ENCODE results near the gene SORT1. TPM values are rescaled to one million over a fixed set of nuclear protein-coding genes. Genes with fewer than 3 reads are reported as not detected.

SORT1 gene
- polyA plus RNA-seq, 2 donors = 25.3 to 34.9 TPM

- H3K27ac ChIP-seq (ENCODE audit: low read depth in 2 of 2, low read length in 1 of 2) = peak overlapping the region; percentile 62 to 95
- WGBS, 2 donors = 85 to 87% methylated on average over 17 of the region's 17 CpGs
- H3K36me3 ChIP-seq (ENCODE audit: control insufficient read depth in 2 of 2, insufficient read depth in 2 of 2, low read length in 1 of 2) = peaks cover 0 to 58% of the 10 kb centered on the region in 2 donors
- H3K9me3 ChIP-seq (ENCODE audit: control insufficient read depth in 2 of 2, insufficient read depth in 1 of 2, low read depth in 1 of 2, low read length in 1 of 2) = no peaks in the 10 kb centered on the region
- H3K4me1 ChIP-seq (ENCODE audit: control insufficient read depth in 2 of 2, insufficient read depth in 2 of 2, low read length in 1 of 2) = peaks cover 2 to 23% of the 10 kb centered on the region in 2 donors
- no peak overlapping the region for H3K4me3 ChIP-seq (ENCODE audit: low read depth in 1 of 2, low read length in 2 of 2)
- no peaks in the 10 kb centered on the region for H3K27me3 ChIP-seq (ENCODE audit: control insufficient read depth in 1 of 2, insufficient read depth in 2 of 2, low read length in 2 of 2)
These were observed 129.9 kb downstream of the SORT1 start for GRCh38 chr1:109267743-109268300.

GRCh38 chr1:109266965-109267364 is 130.8 kb downstream of the SORT1 start:
- Histone ChIP-seq H3K27me3 (ENCODE audit: control insufficient read depth in 1 of 2, insufficient read depth in 2 of 2, low read length in 2 of 2) (no peaks in the 10 kb centered on the region), H3K36me3 (ENCODE audit: control insufficient read depth in 2 of 2, insufficient read depth in 2 of 2, low read length in 1 of 2) (peaks cover 0 to 50% of the 10 kb centered on the region in 2 donors), H3K4me1 (ENCODE audit: control insufficient read depth in 2 of 2, insufficient read depth in 2 of 2, low read length in 1 of 2) (peaks cover 4 to 28% of the 10 kb centered on the region in 2 donors), H3K27ac (ENCODE audit: low read depth in 2 of 2, low read length in 1 of 2) (peak overlapping the region; percentile 62 to 95), H3K4me3 (ENCODE audit: low read depth in 1 of 2, low read length in 2 of 2) (no peak overlapping the region), H3K9me3 (ENCODE audit: control insufficient read depth in 2 of 2, insufficient read depth in 1 of 2, low read depth in 1 of 2, low read length in 1 of 2) (no peaks in the 10 kb centered on the region)
- 43 to 60% methylated on average over 11 of the region's 11 CpGs for WGBS, 2 donors

- H3K4me1 ChIP-seq (ENCODE audit: control insufficient read depth in 2 of 2, insufficient read depth in 2 of 2, low read length in 1 of 2) = peaks cover 4 to 28% of the 10 kb centered on the region in 2 donors
- H3K9me3 ChIP-seq (ENCODE audit: control insufficient read depth in 2 of 2, insufficient read depth in 1 of 2, low read depth in 1 of 2, low read length in 1 of 2) = no peaks in the 10 kb centered on the region
- H3K4me3 ChIP-seq (ENCODE audit: low read depth in 1 of 2, low read length in 2 of 2) = no peak overlapping the region
- no peak overlapping the region for H3K27ac ChIP-seq (ENCODE audit: low read depth in 2 of 2, low read length in 1 of 2)
- H3K36me3 ChIP-seq (ENCODE audit: control insufficient read depth in 2 of 2, insufficient read depth in 2 of 2, low read length in 1 of 2) = peaks cover 0 to 54% of the 10 kb centered on the region in 2 donors
- 94% methylated on average over 13 of the region's 13 CpGs for WGBS, 2 donors
- H3K27me3 ChIP-seq (ENCODE audit: control insufficient read depth in 1 of 2, insufficient read depth in 2 of 2, low read length in 2 of 2) = no peaks in the 10 kb centered on the region
These were observed 131.9 kb downstream of the SORT1 start for GRCh38 chr1:109265741-109266330.

- H3K27ac ChIP-seq (ENCODE audit: low read depth in 2 of 2, low read length in 1 of 2) = peak overlapping the region in 1 of 2 donors; percentile 15
- WGBS, 2 donors = 82 to 91% methylated on average over 4 of the region's 4 CpGs
- H3K4me3 ChIP-seq (ENCODE audit: low read depth in 1 of 2, low read length in 2 of 2) = no peak overlapping the region
- peaks cover 0 to 51% of the 10 kb centered on the region in 2 donors for H3K36me3 ChIP-seq (ENCODE audit: control insufficient read depth in 2 of 2, insufficient read depth in 2 of 2, low read length in 1 of 2)
- H3K9me3 ChIP-seq (ENCODE audit: control insufficient read depth in 2 of 2, insufficient read depth in 1 of 2, low read depth in 1 of 2, low read length in 1 of 2) = no peaks in the 10 kb centered on the region
- peaks cover 4 to 28% of the 10 kb centered on the region in 2 donors for H3K4me1 ChIP-seq (ENCODE audit: control insufficient read depth in 2 of 2, insufficient read depth in 2 of 2, low read length in 1 of 2)
- no peaks in the 10 kb centered on the region for H3K27me3 ChIP-seq (ENCODE audit: control insufficient read depth in 1 of 2, insufficient read depth in 2 of 2, low read length in 2 of 2)
These were observed 132.7 kb downstream of the SORT1 start for GRCh38 chr1:109265016-109265415.

GRCh38 chr1:109264379-109264755 is 133.4 kb downstream of the SORT1 start:
- WGBS, 2 donors = 67 to 76% methylated on average over 9 of the region's 9 CpGs
- Histone ChIP-seq H3K27me3 (ENCODE audit: control insufficient read depth in 1 of 2, insufficient read depth in 2 of 2, low read length in 2 of 2) (no peaks in the 10 kb centered on the region), H3K9me3 (ENCODE audit: control insufficient read depth in 2 of 2, insufficient read depth in 1 of 2, low read depth in 1 of 2, low read length in 1 of 2) (no peaks in the 10 kb centered on the region), H3K4me1 (ENCODE audit: control insufficient read depth in 2 of 2, insufficient read depth in 2 of 2, low read length in 1 of 2) (peaks cover 4 to 28% of the 10 kb centered on the region in 2 donors), H3K27ac (ENCODE audit: low read depth in 2 of 2, low read length in 1 of 2) (no peak overlapping the region), H3K4me3 (ENCODE audit: low read depth in 1 of 2, low read length in 2 of 2) (no peak overlapping the region), H3K36me3 (ENCODE audit: control insufficient read depth in 2 of 2, insufficient read depth in 2 of 2, low read length in 1 of 2) (peaks cover 0 to 45% of the 10 kb centered on the region in 2 donors)

GRCh38 chr1:109263597-109264378 is 133.9 kb downstream of the SORT1 start:
- Histone ChIP-seq H3K27ac (ENCODE audit: low read depth in 2 of 2, low read length in 1 of 2) (peak overlapping the region; percentile 39 to 86), H3K4me1 (ENCODE audit: control insufficient read depth in 2 of 2, insufficient read depth in 2 of 2, low read length in 1 of 2) (peaks cover 4 to 28% of the 10 kb centered on the region in 2 donors), H3K4me3 (ENCODE audit: low read depth in 1 of 2, low read length in 2 of 2) (no peak overlapping the region), H3K27me3 (ENCODE audit: control insufficient read depth in 1 of 2, insufficient read depth in 2 of 2, low read length in 2 of 2) (no peaks in the 10 kb centered on the region), H3K9me3 (ENCODE audit: control insufficient read depth in 2 of 2, insufficient read depth in 1 of 2, low read depth in 1 of 2, low read length in 1 of 2) (no peaks in the 10 kb centered on the region), H3K36me3 (ENCODE audit: control insufficient read depth in 2 of 2, insufficient read depth in 2 of 2, low read length in 1 of 2) (peaks cover 0 to 41% of the 10 kb centered on the region in 2 donors)
- 49 to 51% methylated on average over 29 of the region's 29 CpGs for WGBS, 2 donors

- Histone ChIP-seq H3K27me3 (ENCODE audit: control insufficient read depth in 1 of 2, insufficient read depth in 2 of 2, low read length in 2 of 2) (no peaks in the 10 kb centered on the region), H3K27ac (ENCODE audit: low read depth in 2 of 2, low read length in 1 of 2) (peak overlapping the region; percentile 86 to 91), H3K9me3 (ENCODE audit: control insufficient read depth in 2 of 2, insufficient read depth in 1 of 2, low read depth in 1 of 2, low read length in 1 of 2) (no peaks in the 10 kb centered on the region), H3K4me3 (ENCODE audit: low read depth in 1 of 2, low read length in 2 of 2) (no peak overlapping the region), H3K4me1 (ENCODE audit: control insufficient read depth in 2 of 2, insufficient read depth in 2 of 2, low read length in 1 of 2) (peaks cover 4 to 28% of the 10 kb centered on the region in 2 donors), H3K36me3 (ENCODE audit: control insufficient read depth in 2 of 2, insufficient read depth in 2 of 2, low read length in 1 of 2) (peaks cover 0 to 39% of the 10 kb centered on the region in 2 donors)
- 34 to 63% methylated on average over 9 to 12 of the region's 12 CpGs for WGBS, 2 donors
These were observed 134.5 kb downstream of the SORT1 start for GRCh38 chr1:109263234-109263596.

- no peaks in the 10 kb centered on the region for H3K27me3 ChIP-seq (ENCODE audit: control insufficient read depth in 1 of 2, insufficient read depth in 2 of 2, low read length in 2 of 2)
- peaks cover 0 to 39% of the 10 kb centered on the region in 2 donors for H3K36me3 ChIP-seq (ENCODE audit: control insufficient read depth in 2 of 2, insufficient read depth in 2 of 2, low read length in 1 of 2)
- H3K27ac ChIP-seq (ENCODE audit: low read depth in 2 of 2, low read length in 1 of 2) = peak overlapping the region; percentile 86 to 91
- no peak overlapping the region for H3K4me3 ChIP-seq (ENCODE audit: low read depth in 1 of 2, low read length in 2 of 2)
- 59 to 71% methylated on average over 22 of the region's 22 CpGs for WGBS, 2 donors
- H3K4me1 ChIP-seq (ENCODE audit: control insufficient read depth in 2 of 2, insufficient read depth in 2 of 2, low read length in 1 of 2) = peaks cover 4 to 25% of the 10 kb centered on the region in 2 donors
- H3K9me3 ChIP-seq (ENCODE audit: control insufficient read depth in 2 of 2, insufficient read depth in 1 of 2, low read depth in 1 of 2, low read length in 1 of 2) = no peaks in the 10 kb centered on the region
These were observed 135.3 kb downstream of the SORT1 start for GRCh38 chr1:109262231-109263055.

- Histone ChIP-seq H3K4me3 (ENCODE audit: low read depth in 1 of 2, low read length in 2 of 2) (no peak overlapping the region), H3K27me3 (ENCODE audit: control insufficient read depth in 1 of 2, insufficient read depth in 2 of 2, low read length in 2 of 2) (no peaks in the 10 kb centered on the region), H3K9me3 (ENCODE audit: control insufficient read depth in 2 of 2, insufficient read depth in 1 of 2, low read depth in 1 of 2, low read length in 1 of 2) (no peaks in the 10 kb centered on the region), H3K27ac (ENCODE audit: low read depth in 2 of 2, low read length in 1 of 2) (no peak overlapping the region), H3K4me1 (ENCODE audit: control insufficient read depth in 2 of 2, insufficient read depth in 2 of 2, low read length in 1 of 2) (peaks cover 4 to 20% of the 10 kb centered on the region in 2 donors), H3K36me3 (ENCODE audit: control insufficient read depth in 2 of 2, insufficient read depth in 2 of 2, low read length in 1 of 2) (peaks cover 0 to 39% of the 10 kb centered on the region in 2 donors)
- 81 to 85% methylated on average over 6 of the region's 6 CpGs for WGBS, 2 donors
These were observed 136.1 kb downstream of the SORT1 start for GRCh38 chr1:109261578-109261977.
